Breast epithelium (tissue), 3 donors: ENCODE measurements around the gene ABCC4.

Experiments used
- CTCF ChIP-seq, 3 donors: fragments of 450-650 bp; IDR thresholded peaks; one replicate each; pipeline ENCODE4 v1.5.1; 2016 to 2017; ENCODE audit warnings: antibody characterized with exemption in 3 of 3, mild to moderate bottlenecking in 3 of 3, moderate library complexity in 3 of 3
- POLR2A ChIP-seq: fragments of 450-650 bp; IDR thresholded peaks from one replicate; pipeline ENCODE4 v1.6.1; 2016; ENCODE audit warnings: antibody characterized with exemption, mild to moderate bottlenecking, moderate library complexity

DNA sequence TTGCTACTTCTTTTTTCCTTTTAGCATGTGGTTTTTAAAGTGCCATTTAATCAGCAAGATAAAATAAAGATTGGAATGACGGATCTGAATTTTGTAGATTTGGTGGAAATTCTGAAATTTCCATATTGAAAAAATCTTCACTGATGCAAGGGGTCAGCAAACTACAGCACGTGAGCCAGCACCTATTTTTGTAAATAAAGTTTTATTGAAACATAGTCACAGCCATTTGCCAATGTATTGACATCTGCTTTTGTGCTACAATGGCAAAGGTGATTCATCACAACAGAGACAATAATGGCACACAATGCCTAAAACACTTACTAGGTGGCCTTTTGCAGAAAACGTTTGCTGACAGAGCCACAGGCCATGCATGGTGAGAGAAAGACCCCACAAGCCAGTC is 226.4 kb downstream of the ABCC4 start:
- TF ChIP-seq POLR2A (no peak), CTCF (IDR thresholded peaks at IDR 0.05) (no peak)
